ENCODE results near the gene CAPN8.

The CAPN8 gene

DNA sequence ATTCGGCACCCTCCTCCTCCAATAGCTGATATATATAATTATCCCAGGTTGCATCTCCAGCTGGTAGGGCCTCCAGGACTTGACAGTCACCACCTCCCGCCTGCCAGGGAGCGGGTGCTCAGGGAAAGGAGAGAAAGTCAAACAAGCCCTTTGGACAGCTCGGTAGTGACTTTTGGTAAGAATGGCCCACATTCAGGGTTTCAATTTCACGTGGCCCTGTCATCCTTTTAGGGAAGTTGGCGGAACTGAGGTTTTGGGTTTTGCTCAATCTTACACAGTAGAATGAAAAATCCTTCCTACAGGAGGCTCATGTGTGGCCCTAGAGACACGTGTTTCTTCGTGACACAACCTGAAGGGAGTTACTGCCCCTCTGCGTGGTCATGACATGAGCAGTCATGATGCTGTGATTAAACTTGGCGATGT lies 44.2 kb downstream of the CAPN8 start:
- no peaks in the 10 kb centered on the region for H3K9me3 ChIP-seq (ENCODE audit: control insufficient read depth, low read length)
- H3K4me3 ChIP-seq (ENCODE audit: insufficient read depth, low read depth, low read length, poor library complexity, severe bottlenecking) = no peak overlapping the region
- no peak overlapping the region for H3K27ac ChIP-seq (ENCODE audit: insufficient read depth, low read length, poor library complexity, severe bottlenecking)
- H3K36me3 ChIP-seq (ENCODE audit: control insufficient read depth, insufficient read depth, low read length) = no peaks in the 10 kb centered on the region
- H3K27me3 ChIP-seq (replicated peaks; ENCODE audit: control insufficient read depth, insufficient read depth, low read length, poor library complexity, severe bottlenecking) = no peaks in the 10 kb centered on the region
- H3K4me1 ChIP-seq (ENCODE audit: control insufficient read depth, insufficient read depth, low read length, poor library complexity, severe bottlenecking) = no peaks in the 10 kb centered on the region
- no peak for DNase-seq

DNA sequence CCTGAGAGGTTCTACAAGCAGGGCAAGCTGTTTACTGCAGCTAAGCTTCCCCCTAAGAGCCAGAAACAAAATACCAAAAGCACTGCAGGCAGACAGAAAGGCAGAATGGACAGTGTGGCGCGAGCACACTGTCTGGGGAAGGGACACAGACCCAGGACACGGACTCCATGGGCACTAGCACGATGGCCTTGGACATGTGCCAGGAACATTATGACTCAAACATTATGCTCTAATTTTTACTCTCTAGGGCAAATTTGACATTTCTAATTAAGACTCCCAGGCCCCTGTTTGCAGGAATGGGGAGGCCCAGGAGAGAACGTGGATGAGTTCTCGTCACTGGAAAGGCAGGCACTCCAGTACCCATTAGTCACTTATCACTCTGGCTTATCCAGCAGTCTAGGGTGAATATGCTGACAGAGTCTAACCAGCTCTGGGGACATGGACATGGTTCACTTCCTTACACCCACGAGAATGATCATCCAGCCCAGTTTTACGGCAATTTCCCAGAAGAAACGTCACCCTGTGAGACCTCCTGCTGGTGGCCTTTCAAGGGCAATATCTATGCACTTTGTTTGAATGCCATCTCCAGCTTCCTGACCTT lies 45.1 kb downstream of the CAPN8 start:
- no peaks in the 10 kb centered on the region for H3K36me3 ChIP-seq (ENCODE audit: control insufficient read depth, insufficient read depth, low read length)
- H3K9me3 ChIP-seq (ENCODE audit: control insufficient read depth, low read length) = no peaks in the 10 kb centered on the region
- no peaks in the 10 kb centered on the region for H3K4me1 ChIP-seq (ENCODE audit: control insufficient read depth, insufficient read depth, low read length, poor library complexity, severe bottlenecking)
- no peak for DNase-seq
- no peak overlapping the region for H3K4me3 ChIP-seq (ENCODE audit: insufficient read depth, low read depth, low read length, poor library complexity, severe bottlenecking)
- H3K27ac ChIP-seq (ENCODE audit: insufficient read depth, low read length, poor library complexity, severe bottlenecking) = no peak overlapping the region
- H3K27me3 ChIP-seq (replicated peaks; ENCODE audit: control insufficient read depth, insufficient read depth, low read length, poor library complexity, severe bottlenecking) = no peaks in the 10 kb centered on the region

DNA sequence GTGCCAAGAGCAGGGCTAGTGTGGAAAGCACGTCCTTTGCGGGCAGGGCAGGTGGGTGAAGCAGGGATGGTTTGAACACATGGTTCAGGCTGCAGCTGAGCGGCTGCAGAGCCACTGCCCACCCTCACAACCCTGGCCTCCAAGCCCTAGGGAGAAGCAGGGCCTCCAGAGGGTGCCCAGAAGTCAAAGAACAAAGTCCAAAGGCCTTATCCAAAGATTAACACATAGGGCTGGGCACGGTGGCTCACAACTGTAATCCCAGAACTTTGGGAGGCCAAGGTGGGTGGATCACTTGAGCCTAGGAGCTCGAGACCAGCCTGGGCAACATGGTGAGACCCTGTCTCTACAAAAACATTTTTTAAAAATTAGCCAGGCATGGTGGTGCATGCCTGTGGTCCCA lies 46.8 kb downstream of the CAPN8 start:
- no peaks in the 10 kb centered on the region for H3K36me3 ChIP-seq (ENCODE audit: control insufficient read depth, insufficient read depth, low read length)
- no peaks in the 10 kb centered on the region for H3K27me3 ChIP-seq (replicated peaks; ENCODE audit: control insufficient read depth, insufficient read depth, low read length, poor library complexity, severe bottlenecking)
- no peak overlapping the region for H3K4me3 ChIP-seq (ENCODE audit: insufficient read depth, low read depth, low read length, poor library complexity, severe bottlenecking)
- DNase-seq = no peak
- no peaks in the 10 kb centered on the region for H3K4me1 ChIP-seq (ENCODE audit: control insufficient read depth, insufficient read depth, low read length, poor library complexity, severe bottlenecking)
- no peak overlapping the region for H3K27ac ChIP-seq (ENCODE audit: insufficient read depth, low read length, poor library complexity, severe bottlenecking)
- H3K9me3 ChIP-seq (ENCODE audit: control insufficient read depth, low read length) = no peaks in the 10 kb centered on the region

DNA sequence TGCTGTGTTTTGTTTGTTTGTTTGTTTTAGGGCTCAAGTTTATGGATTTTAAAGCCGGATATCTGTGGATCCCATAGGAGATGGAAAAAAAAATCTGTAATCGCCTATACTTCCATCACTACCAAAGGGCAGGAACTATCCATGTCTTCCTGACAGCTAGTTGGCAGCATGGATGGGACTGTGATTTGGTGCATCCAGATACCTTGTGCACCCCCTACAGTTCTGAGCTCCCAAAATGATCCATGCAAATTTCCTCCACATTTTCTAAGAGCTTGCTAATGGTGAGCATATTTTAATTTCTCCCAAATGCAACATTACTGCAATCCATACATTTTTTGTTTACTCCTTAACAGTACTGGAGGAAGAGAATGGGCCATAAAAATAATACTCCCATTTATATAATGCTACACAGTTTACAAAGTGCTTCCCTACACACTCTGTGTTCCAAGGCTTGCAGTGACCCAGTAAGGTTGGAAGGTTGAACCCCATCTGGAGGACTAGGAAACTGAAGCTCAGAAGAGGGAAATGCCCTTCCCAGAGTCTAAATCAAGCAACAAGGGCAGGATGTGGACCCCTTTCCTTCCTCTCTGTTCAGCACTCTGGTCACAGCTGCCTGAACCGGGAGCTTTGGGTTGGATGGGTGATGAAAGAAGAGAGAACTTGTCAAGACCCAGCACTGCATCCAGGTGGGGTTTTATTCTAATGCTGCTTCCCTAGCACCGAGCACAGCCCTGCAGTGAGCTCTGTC lies 48.0 kb downstream of the CAPN8 start:
- Histone ChIP-seq H3K4me3 (ENCODE audit: insufficient read depth, low read depth, low read length, poor library complexity, severe bottlenecking) (no peak overlapping the region), H3K9me3 (ENCODE audit: control insufficient read depth, low read length) (no peaks in the 10 kb centered on the region), H3K36me3 (ENCODE audit: control insufficient read depth, insufficient read depth, low read length) (no peaks in the 10 kb centered on the region), H3K27me3 (replicated peaks; ENCODE audit: control insufficient read depth, insufficient read depth, low read length, poor library complexity, severe bottlenecking) (no peaks in the 10 kb centered on the region), H3K4me1 (ENCODE audit: control insufficient read depth, insufficient read depth, low read length, poor library complexity, severe bottlenecking) (no peaks in the 10 kb centered on the region), H3K27ac (ENCODE audit: insufficient read depth, low read length, poor library complexity, severe bottlenecking) (no peak overlapping the region)
- DNase-seq = no peak

DNA sequence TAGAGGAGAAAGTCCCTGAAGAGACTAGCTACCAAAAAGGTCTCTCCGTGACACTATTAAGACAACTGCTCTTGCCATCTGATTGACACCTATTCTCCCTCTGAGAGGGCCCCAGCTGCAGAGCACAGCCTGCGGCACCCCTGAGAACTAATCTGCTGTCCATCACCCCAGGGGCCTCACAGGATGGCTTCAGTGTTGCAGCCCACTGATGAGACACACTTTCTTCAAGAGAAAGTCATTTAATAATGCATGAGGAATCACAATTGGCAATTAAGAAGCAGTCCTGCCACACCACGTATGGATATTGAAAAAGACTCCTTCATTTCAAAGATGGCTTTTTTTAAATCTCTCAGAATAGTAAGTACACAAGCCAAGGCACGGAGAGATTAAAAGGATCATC lies 48.9 kb downstream of the CAPN8 start:
- no peak for DNase-seq
- Histone ChIP-seq H3K27me3 (replicated peaks; ENCODE audit: control insufficient read depth, insufficient read depth, low read length, poor library complexity, severe bottlenecking) (no peaks in the 10 kb centered on the region), H3K27ac (ENCODE audit: insufficient read depth, low read length, poor library complexity, severe bottlenecking) (no peak overlapping the region), H3K36me3 (ENCODE audit: control insufficient read depth, insufficient read depth, low read length) (no peaks in the 10 kb centered on the region), H3K9me3 (ENCODE audit: control insufficient read depth, low read length) (no peaks in the 10 kb centered on the region), H3K4me1 (ENCODE audit: control insufficient read depth, insufficient read depth, low read length, poor library complexity, severe bottlenecking) (no peaks in the 10 kb centered on the region), H3K4me3 (ENCODE audit: insufficient read depth, low read depth, low read length, poor library complexity, severe bottlenecking) (no peak overlapping the region)

DNA sequence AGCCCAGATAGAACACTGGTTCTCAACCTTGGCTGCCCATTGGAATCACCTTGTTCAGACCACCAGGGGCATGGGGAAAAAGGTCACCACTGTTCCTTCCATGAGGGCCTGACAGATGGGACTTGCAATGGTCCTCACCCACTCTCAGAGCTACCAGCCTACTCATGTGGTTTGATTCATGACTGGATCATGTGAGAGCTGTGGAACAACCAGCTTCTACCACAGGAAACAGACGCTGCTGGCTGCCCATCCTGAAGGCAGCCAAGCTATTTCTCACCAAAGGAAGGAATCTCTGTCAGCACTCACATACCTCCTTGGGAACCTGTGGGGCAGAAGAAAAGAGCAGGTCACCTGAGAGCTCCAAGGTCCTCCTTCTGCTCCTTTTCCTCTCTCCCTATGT lies 53.6 kb downstream of the CAPN8 start:
- Histone ChIP-seq H3K4me3 (ENCODE audit: insufficient read depth, low read depth, low read length, poor library complexity, severe bottlenecking) (no peak overlapping the region), H3K9me3 (ENCODE audit: control insufficient read depth, low read length) (no peaks in the 10 kb centered on the region), H3K27ac (ENCODE audit: insufficient read depth, low read length, poor library complexity, severe bottlenecking) (no peak overlapping the region), H3K36me3 (ENCODE audit: control insufficient read depth, insufficient read depth, low read length) (no peaks in the 10 kb centered on the region), H3K4me1 (ENCODE audit: control insufficient read depth, insufficient read depth, low read length, poor library complexity, severe bottlenecking) (no peaks in the 10 kb centered on the region), H3K27me3 (replicated peaks; ENCODE audit: control insufficient read depth, insufficient read depth, low read length, poor library complexity, severe bottlenecking) (no peaks in the 10 kb centered on the region)
- DNase-seq = no peak

DNA sequence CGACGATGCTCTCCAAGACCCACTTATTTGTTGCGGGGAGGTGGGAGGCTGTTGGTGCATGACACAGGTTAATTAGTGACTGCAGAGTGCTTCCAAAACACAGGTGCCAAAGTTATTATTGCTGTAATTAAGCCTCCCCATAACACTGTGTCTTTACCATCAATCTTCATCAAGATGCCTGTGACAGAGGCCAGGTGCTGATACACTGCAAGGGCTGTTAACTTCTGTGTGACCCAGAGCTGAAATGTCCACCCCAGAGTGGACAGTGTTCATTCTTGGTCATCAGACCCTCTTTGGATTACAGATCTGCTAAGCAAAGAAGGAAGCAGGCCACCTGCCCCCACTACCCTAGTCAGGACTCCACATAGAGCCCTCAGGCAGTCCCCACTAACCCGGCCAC lies 55.5 kb downstream of the CAPN8 start:
- no peaks in the 10 kb centered on the region for H3K36me3 ChIP-seq (ENCODE audit: control insufficient read depth, insufficient read depth, low read length)
- DNase-seq = no peak
- H3K9me3 ChIP-seq (ENCODE audit: control insufficient read depth, low read length) = no peaks in the 10 kb centered on the region
- no peak overlapping the region for H3K27ac ChIP-seq (ENCODE audit: insufficient read depth, low read length, poor library complexity, severe bottlenecking)
- H3K4me3 ChIP-seq (ENCODE audit: insufficient read depth, low read depth, low read length, poor library complexity, severe bottlenecking) = no peak overlapping the region
- H3K4me1 ChIP-seq (ENCODE audit: control insufficient read depth, insufficient read depth, low read length, poor library complexity, severe bottlenecking) = no peaks in the 10 kb centered on the region
- H3K27me3 ChIP-seq (replicated peaks; ENCODE audit: control insufficient read depth, insufficient read depth, low read length, poor library complexity, severe bottlenecking) = no peaks in the 10 kb centered on the region

DNA sequence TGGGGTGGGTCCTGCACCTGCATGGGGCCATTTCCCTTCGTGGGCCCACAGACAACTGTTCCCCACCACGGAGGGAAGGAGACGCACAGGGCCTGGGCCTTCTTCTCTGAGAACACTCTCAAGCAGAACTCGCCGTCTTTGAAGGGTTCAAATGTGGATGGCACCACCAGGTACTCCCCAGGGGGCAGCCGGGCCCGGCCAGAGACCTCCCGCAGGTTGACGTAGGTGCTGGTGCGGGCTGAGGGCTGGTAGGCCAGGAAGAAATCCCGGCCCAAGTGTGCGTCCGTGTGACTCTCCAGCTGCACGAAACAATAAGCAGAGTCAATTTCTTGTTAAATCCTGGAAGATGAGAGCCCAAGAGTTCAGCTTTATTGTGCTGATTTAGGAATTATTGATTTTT lies 56.4 kb downstream of the CAPN8 start:
- no peak for DNase-seq
- H3K36me3 ChIP-seq (ENCODE audit: control insufficient read depth, insufficient read depth, low read length) = no peaks in the 10 kb centered on the region

DNA sequence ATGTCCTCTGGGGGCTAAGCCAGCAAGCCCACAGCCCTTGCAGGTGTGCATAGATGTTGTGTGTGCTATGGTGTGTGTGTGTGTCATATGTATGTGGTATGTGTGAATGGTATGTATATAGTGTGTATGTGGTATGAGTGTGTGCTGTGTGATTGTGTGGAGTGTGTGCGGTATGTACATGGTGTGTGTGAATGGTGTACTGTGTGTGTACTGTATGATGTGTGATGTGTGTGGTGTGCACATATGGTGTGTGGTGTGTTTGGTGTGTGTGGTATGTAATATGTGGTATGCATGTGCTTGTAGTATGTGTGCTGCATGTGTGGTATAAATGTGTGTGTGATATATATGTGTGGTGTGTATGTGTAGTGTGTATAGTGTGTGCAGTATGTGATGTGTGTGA lies 107.0 kb downstream of the CAPN8 start:
- H3K4me1 ChIP-seq (ENCODE audit: control insufficient read depth, insufficient read depth, low read length, poor library complexity, severe bottlenecking) = no peaks in the 10 kb centered on the region
- DNase-seq = no peak
- H3K36me3 ChIP-seq (ENCODE audit: control insufficient read depth, insufficient read depth, low read length) = no peaks in the 10 kb centered on the region
- H3K4me3 ChIP-seq (ENCODE audit: insufficient read depth, low read depth, low read length, poor library complexity, severe bottlenecking) = no peak overlapping the region
- H3K27me3 ChIP-seq (replicated peaks; ENCODE audit: control insufficient read depth, insufficient read depth, low read length, poor library complexity, severe bottlenecking) = no peaks in the 10 kb centered on the region
- H3K27ac ChIP-seq (ENCODE audit: insufficient read depth, low read length, poor library complexity, severe bottlenecking) = no peak overlapping the region
- no peaks in the 10 kb centered on the region for H3K9me3 ChIP-seq (ENCODE audit: control insufficient read depth, low read length)

More for the DNA sequence above, 56.4 kb downstream of the CAPN8 start:
- Histone ChIP-seq H3K9me3 (ENCODE audit: control insufficient read depth, low read length) (no peaks in the 10 kb centered on the region), H3K27me3 (replicated peaks; ENCODE audit: control insufficient read depth, insufficient read depth, low read length, poor library complexity, severe bottlenecking) (no peaks in the 10 kb centered on the region), H3K4me3 (ENCODE audit: insufficient read depth, low read depth, low read length, poor library complexity, severe bottlenecking) (no peak overlapping the region), H3K4me1 (ENCODE audit: control insufficient read depth, insufficient read depth, low read length, poor library complexity, severe bottlenecking) (no peaks in the 10 kb centered on the region), H3K27ac (ENCODE audit: insufficient read depth, low read length, poor library complexity, severe bottlenecking) (no peak overlapping the region)

DNA sequence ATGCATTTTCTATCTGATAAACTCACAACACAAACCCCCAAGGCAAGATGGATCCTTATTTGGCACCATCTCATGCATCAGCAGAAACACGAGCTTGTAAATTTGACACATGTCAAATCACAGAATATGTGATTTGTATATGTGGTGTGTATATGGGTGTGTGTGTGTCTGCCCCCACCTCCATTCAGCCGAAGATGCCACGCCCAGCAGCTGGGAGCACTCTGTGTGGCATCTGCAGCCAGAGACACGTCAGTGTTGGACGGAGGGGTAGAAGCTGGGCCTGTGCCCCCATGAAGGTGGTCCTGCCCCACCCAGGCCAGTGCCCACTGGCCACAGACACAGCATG lies 108.4 kb downstream of the CAPN8 start:
- Histone ChIP-seq H3K9me3 (ENCODE audit: control insufficient read depth, low read length) (no peaks in the 10 kb centered on the region), H3K27me3 (replicated peaks; ENCODE audit: control insufficient read depth, insufficient read depth, low read length, poor library complexity, severe bottlenecking) (no peaks in the 10 kb centered on the region), H3K36me3 (ENCODE audit: control insufficient read depth, insufficient read depth, low read length) (no peaks in the 10 kb centered on the region), H3K4me3 (ENCODE audit: insufficient read depth, low read depth, low read length, poor library complexity, severe bottlenecking) (no peak overlapping the region), H3K27ac (ENCODE audit: insufficient read depth, low read length, poor library complexity, severe bottlenecking) (no peak overlapping the region), H3K4me1 (ENCODE audit: control insufficient read depth, insufficient read depth, low read length, poor library complexity, severe bottlenecking) (no peaks in the 10 kb centered on the region)
- no peak for DNase-seq

Measured in effector memory CD4-positive, alpha-beta T cell (primary cell).